Measurements from ENCODE around the gene SEPSECS. TPM values are rescaled to one million over a fixed set of nuclear protein-coding genes. Genes with fewer than 3 reads are reported as not detected.

SEPSECS gene
- polyA plus RNA-seq, 1 donor (not counting 4 experiments of a cell fraction or from before 2014, with no cell fraction given) = 6.6 TPM

- Histone ChIP-seq H3K4me1 (ENCODE audit: control insufficient read depth, extremely low read depth, insufficient read depth, low read length) (peaks cover 3% of the 10 kb centered on the region), H3K36me3 (ENCODE audit: control insufficient read depth in 2 of 2, extremely low read depth in 1 of 2, insufficient read depth in 2 of 2, low read length in 2 of 2) (no peaks in the 10 kb centered on the region), H3K9ac (ENCODE audit: control insufficient read depth, extremely low read depth, insufficient read depth, low read length) (no peak overlapping the region), H3K9me3 (ENCODE audit: control insufficient read depth, low read depth, low read length) (no peaks in the 10 kb centered on the region), H3K9me1 (ENCODE audit: control insufficient read depth, extremely low read depth, insufficient read depth, low read length) (no peaks in the 10 kb centered on the region), H4K20me1 (ENCODE audit: control insufficient read depth, extremely low read depth, insufficient read depth, low read length) (no peaks in the 10 kb centered on the region), H3K27ac (ENCODE audit: control insufficient read depth, insufficient read depth, low read length) (no peak overlapping the region), H2AFZ (ENCODE audit: control insufficient read depth, low read length) (no peak overlapping the region), H3K4me3 (ENCODE audit: control insufficient read depth in 2 of 3, extremely low read depth in 1 of 3, insufficient read depth in 2 of 3, low read depth in 1 of 3, low read length in 3 of 3) (no peak overlapping the region), H3K79me2 (ENCODE audit: control insufficient read depth, insufficient read depth, low read length) (no peaks in the 10 kb centered on the region), H3K4me2 (ENCODE audit: control insufficient read depth, extremely low read depth, insufficient read depth, low read depth, low read length) (no peak overlapping the region), H3K27me3 (ENCODE audit: control insufficient read depth, extremely low read depth, insufficient read depth, low read length) (no peaks in the 10 kb centered on the region)
- dilution Hi-C loops (cut with MboI; ENCODE audit: extremely low pct_ligation_motif_present, low sequenced_read_pairs) = no loop called here
- TF ChIP-seq EZH2 (IDR thresholded peaks at IDR 0.05; ENCODE audit: low read length) = no peak
- peak; percentile 57 to 75 (median 73) for TF ChIP-seq CTCF (optimal IDR thresholded peaks at IDR 0.05 in 1 of 3, IDR thresholded peaks at IDR 0.05 in 1 of 3, conservative IDR thresholded peaks at IDR 0.05 in 1 of 3; ENCODE audit: extremely low read depth in 1 of 3, insufficient read depth in 2 of 3, low read length in 3 of 3)
- DNase-seq (ENCODE audit: low read depth, low spot score) (no peak), FAIRE-seq (no peak)
Observed at GRCh38 chr4:25180524-25181131, 20.4 kb upstream of the SEPSECS start.

- DNase-seq (ENCODE audit: low read depth, low spot score) (no peak), FAIRE-seq (no peak)
- Histone ChIP-seq H4K20me1 (ENCODE audit: control insufficient read depth, extremely low read depth, insufficient read depth, low read length) (no peaks in the 10 kb centered on the region), H3K4me2 (ENCODE audit: control insufficient read depth, extremely low read depth, insufficient read depth, low read depth, low read length) (no peak overlapping the region), H3K9me1 (ENCODE audit: control insufficient read depth, extremely low read depth, insufficient read depth, low read length) (no peaks in the 10 kb centered on the region), H3K79me2 (ENCODE audit: control insufficient read depth, insufficient read depth, low read length) (no peaks in the 10 kb centered on the region), H3K4me1 (ENCODE audit: control insufficient read depth, extremely low read depth, insufficient read depth, low read length) (peaks cover 14% of the 10 kb centered on the region), H3K4me3 (ENCODE audit: control insufficient read depth in 2 of 3, extremely low read depth in 1 of 3, insufficient read depth in 2 of 3, low read depth in 1 of 3, low read length in 3 of 3) (no peak overlapping the region), H3K27me3 (ENCODE audit: control insufficient read depth, extremely low read depth, insufficient read depth, low read length) (no peaks in the 10 kb centered on the region), H3K9me3 (ENCODE audit: control insufficient read depth, low read depth, low read length) (no peaks in the 10 kb centered on the region), H3K36me3 (ENCODE audit: control insufficient read depth in 2 of 2, extremely low read depth in 1 of 2, insufficient read depth in 2 of 2, low read length in 2 of 2) (no peaks in the 10 kb centered on the region), H2AFZ (ENCODE audit: control insufficient read depth, low read length) (no peak overlapping the region), H3K27ac (ENCODE audit: control insufficient read depth, insufficient read depth, low read length) (no peak overlapping the region), H3K9ac (ENCODE audit: control insufficient read depth, extremely low read depth, insufficient read depth, low read length) (no peak overlapping the region)
- dilution Hi-C loops (cut with MboI; ENCODE audit: extremely low pct_ligation_motif_present, low sequenced_read_pairs) = no loop called here
- TF ChIP-seq EZH2 (IDR thresholded peaks at IDR 0.05; ENCODE audit: low read length) (no peak), CTCF (optimal IDR thresholded peaks at IDR 0.05 in 1 of 3, IDR thresholded peaks at IDR 0.05 in 1 of 3, conservative IDR thresholded peaks at IDR 0.05 in 1 of 3; ENCODE audit: extremely low read depth in 1 of 3, insufficient read depth in 2 of 3, low read length in 3 of 3) (no peak)
Observed at GRCh38 chr4:25178838-25179261, 18.6 kb upstream of the SEPSECS start.

All from keratinocyte (primary cell).